ENCODE measurements around the gene MKRN2. TPM values are rescaled to one million over a fixed set of nuclear protein-coding genes. Genes with fewer than 3 reads are reported as not detected.
"Not testable (repeated sequence)": the region's sequence is repeated elsewhere in the genome, so short reads cannot be mapped to it uniquely, and the experiment has no call there.

The MKRN2 gene
- total RNA-seq, 4 donors from 2014 or later = 37.8 to 53.6 (median 40.7) TPM

DNA sequence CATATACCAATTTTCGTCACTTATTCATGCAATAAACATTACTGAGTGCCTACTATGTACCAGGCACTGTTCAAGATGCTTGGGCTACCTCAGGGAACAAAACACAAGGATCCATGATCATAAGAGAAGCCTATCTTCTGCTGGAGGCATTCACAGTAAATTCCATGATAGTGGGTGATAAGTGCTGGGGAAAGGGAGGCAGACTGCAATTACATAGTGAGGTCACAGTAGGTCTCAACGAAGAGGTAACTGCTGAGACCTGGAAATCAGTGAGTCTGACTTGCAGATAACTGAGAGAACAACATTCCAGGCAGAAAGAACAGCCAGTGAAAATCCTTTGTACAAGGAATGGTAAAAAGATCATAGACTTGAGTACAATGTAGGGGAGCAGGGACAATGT, 73.4 kb downstream of the MKRN2 start:
- intact Hi-C loops (cut with DNase I) = no loop called here

DNA sequence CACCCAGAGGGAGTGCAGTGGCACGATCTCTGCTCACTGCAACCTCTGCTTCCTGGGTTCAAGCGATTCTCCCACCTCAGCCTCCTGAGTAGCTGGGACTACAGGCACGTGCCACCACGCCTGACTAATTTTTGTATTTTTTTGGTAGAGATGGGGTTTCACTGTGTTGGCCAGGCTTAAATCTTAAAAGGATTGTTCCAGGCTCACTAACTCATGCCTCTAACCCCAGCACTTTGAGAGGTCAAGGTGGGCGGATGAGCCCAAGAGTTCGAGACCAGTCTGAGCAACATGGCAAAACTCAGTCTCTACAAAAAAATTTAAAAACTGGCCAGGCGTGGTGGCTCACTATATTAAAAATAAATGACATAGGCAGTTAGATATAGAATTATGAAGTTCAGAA, 74.0 kb downstream of the MKRN2 start:
- H3K27me3 ChIP-seq; H3K27ac ChIP-seq; H3K36me3 ChIP-seq; intact Hi-C loops (cut with DNase I); DNase-seq; H3K4me3 ChIP-seq (replicated peaks in 1 of 3); H3K9me3 ChIP-seq: not testable (repeated sequence)
- peaks cover 54 to 76% of the 10 kb centered on the region in 2 donors for H3K4me1 ChIP-seq
- WGBS, 2 donors = 91 to 92% methylated on average over 7 of the region's 7 CpGs

More for the DNA sequence above, 73.4 kb downstream of the MKRN2 start:
- H3K4me1 ChIP-seq = peaks cover 57 to 82% of the 10 kb centered on the region in 2 donors
- TF ChIP-seq, protein P1, sequence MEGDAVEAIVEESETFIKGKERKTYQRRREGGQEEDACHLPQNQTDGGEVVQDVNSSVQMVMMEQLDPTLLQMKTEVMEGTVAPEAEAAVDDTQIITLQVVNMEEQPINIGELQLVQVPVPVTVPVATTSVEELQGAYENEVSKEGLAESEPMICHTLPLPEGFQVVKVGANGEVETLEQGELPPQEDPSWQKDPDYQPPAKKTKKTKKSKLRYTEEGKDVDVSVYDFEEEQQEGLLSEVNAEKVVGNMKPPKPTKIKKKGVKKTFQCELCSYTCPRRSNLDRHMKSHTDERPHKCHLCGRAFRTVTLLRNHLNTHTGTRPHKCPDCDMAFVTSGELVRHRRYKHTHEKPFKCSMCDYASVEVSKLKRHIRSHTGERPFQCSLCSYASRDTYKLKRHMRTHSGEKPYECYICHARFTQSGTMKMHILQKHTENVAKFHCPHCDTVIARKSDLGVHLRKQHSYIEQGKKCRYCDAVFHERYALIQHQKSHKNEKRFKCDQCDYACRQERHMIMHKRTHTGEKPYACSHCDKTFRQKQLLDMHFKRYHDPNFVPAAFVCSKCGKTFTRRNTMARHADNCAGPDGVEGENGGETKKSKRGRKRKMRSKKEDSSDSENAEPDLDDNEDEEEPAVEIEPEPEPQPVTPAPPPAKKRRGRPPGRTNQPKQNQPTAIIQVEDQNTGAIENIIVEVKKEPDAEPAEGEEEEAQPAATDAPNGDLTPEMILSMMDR (IDR thresholded peaks at IDR 0.05) = no peak
- no peak for TF ChIP-seq POLR2A (IDR thresholded peaks at IDR 0.05)
- 83 to 85% methylated on average over 2 of the region's 2 CpGs for WGBS, 2 donors
- no peak for DNase-seq
- no peaks in the 10 kb centered on the region for H3K9me3 ChIP-seq
- H3K27ac ChIP-seq = peak overlapping the region in 1 of 3 donors; percentile 19
- H3K27me3 ChIP-seq = no peaks in the 10 kb centered on the region
- H3K4me3 ChIP-seq (replicated peaks in 1 of 3) = no peak overlapping the region
- no peaks in the 10 kb centered on the region for H3K36me3 ChIP-seq

DNA sequence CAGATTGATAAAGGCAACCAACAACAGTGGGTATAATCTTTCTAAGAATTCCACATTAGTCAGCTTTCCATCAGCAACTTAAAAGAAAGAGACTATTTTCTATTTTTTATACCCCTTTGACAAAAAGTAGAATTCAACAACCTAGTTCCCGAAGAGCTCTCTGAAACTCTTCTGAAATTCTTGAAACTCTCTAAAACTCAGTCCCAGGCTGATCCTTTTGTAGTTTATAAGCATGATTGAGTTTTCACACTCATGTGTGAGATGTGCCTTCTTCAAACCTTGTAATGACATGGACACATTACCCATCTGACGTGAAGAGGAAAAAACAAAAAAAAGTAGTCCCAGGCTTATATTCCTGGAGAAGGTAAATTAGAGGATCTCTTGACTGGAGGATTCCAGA, 75.6 kb downstream of the MKRN2 start:
- no peak for DNase-seq
- Histone ChIP-seq H3K4me1 (peaks cover 46 to 59% of the 10 kb centered on the region in 2 donors), H3K9me3 (no peaks in the 10 kb centered on the region), H3K27ac (peak overlapping the region; percentile 30 to 40 (median 31)), H3K36me3 (no peaks in the 10 kb centered on the region), H3K4me3 (replicated peaks in 1 of 3) (no peak overlapping the region), H3K27me3 (no peaks in the 10 kb centered on the region)
- 19 to 46% methylated on average over 2 of the region's 2 CpGs for WGBS, 2 donors
- TF ChIP-seq, protein P1 (IDR thresholded peaks at IDR 0.05) = no peak
- no peak for TF ChIP-seq POLR2A (IDR thresholded peaks at IDR 0.05)
- intact Hi-C loops (cut with DNase I) = no loop called here

DNA sequence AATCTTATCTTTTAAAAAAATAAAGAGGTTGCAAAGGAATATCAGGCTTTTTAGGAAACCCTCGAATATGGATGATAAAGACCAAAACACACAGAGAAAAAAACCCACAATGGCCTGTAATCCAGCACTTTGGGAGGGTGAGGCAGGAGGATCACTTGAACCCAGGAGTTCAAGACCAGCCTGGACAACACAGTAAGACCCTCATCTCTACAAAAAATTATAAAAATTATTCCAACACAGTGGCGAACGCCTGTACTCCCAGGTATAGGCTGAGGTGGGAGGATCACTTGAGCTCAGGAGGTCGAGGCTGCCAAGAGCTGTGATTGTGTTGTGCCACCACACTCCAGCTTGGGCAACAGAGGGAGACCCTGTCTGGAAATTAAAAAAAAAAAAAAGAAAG, 76.2 kb downstream of the MKRN2 start:
- TF ChIP-seq, protein P1 (IDR thresholded peaks at IDR 0.05) = no peak
- no peak for TF ChIP-seq POLR2A (IDR thresholded peaks at IDR 0.05)
- H3K36me3 ChIP-seq = no peaks in the 10 kb centered on the region
- H3K4me3 ChIP-seq (replicated peaks in 1 of 3) = no peak overlapping the region
- peak overlapping the region in 2 of 3 donors; percentile 31 to 40 for H3K27ac ChIP-seq
- 84 to 85% methylated on average over 4 of the region's 4 CpGs for WGBS, 2 donors
- peaks cover 43 to 57% of the 10 kb centered on the region in 2 donors for H3K4me1 ChIP-seq
- DNase-seq = no peak
- intact Hi-C loops (cut with DNase I) = no loop called here
- H3K27me3 ChIP-seq = no peaks in the 10 kb centered on the region
- no peaks in the 10 kb centered on the region for H3K9me3 ChIP-seq

Small RNAs within 50 kb of the gene (small RNA-seq; reads per million reads assigned to genes)
- gene RF00017 (not detected), gene RNA5SP123 (not detected), gene RNU6-377P (not detected)

Other genes with a start within 250 kb of the MKRN2 start
- gene TSEN2, start 72.6 kb upstream of the MKRN2 start, total RNA-seq = 10 to 100 TPM; 14.9 to 25.8 (median 21.4) TPM
- not detected for gene MKRN2OS, start 11.6 kb upstream of the MKRN2 start, total RNA-seq
- 100 to 1,000 TPM; 151 to 174 (median 163) TPM for gene RAF1, start 107.0 kb downstream of the MKRN2 start, total RNA-seq
- not detected for gene TMEM40, start 202.2 kb downstream of the MKRN2 start, total RNA-seq
- gene CAND2, start 239.6 kb downstream of the MKRN2 start, total RNA-seq = 10 to 100 TPM in 3 of 4 donors, 1 to 10 TPM in 1; 9.7 to 18.0 (median 12.4) TPM

All from thyroid gland (tissue), 4 donors.